CD14-positive monocyte (primary cell): ENCODE data around the gene S100A14. TPM values are rescaled to one million over a fixed set of nuclear protein-coding genes. Genes with fewer than 3 reads are reported as not detected.
A peak's percentile ranks its signal among the peaks of the same experiment; 100 is the strongest.
"Not testable (repeated sequence)": the region's sequence is repeated elsewhere in the genome, so short reads cannot be mapped to it uniquely, and the experiment has no call there.

ENCODE experiments used
- DNase-seq, 3 donors: peaks; one replicate each; pipeline ENCODE4 v3.0.0-alpha.2; 2011 to 2022
- H2AFZ ChIP-seq: 2 replicates; pipeline ENCODE4 v1.6.0; 2012; ENCODE audit warnings: mild to moderate bottlenecking, low read depth, low read length, inconsistent platforms; ENCODE audit not compliant: insufficient read depth, poor library complexity, severe bottlenecking
- H3K27ac ChIP-seq, 2 donors: 1 replicate in 1 of 2; 2 replicates in 1 of 2; pipeline ENCODE4 v1.5.1; 2012 to 2013; ENCODE audit warnings: low read length in 2 of 2, control low read depth in 1 of 2, inconsistent platforms in 1 of 2, low read depth in 1 of 2, mild to moderate bottlenecking in 1 of 2
- H3K27me3 ChIP-seq, 2 donors: one replicate each; pipeline versions ENCODE4 v1.6.0 to v1.6.1; 2011 to 2013; ENCODE audit warnings: low read length in 2 of 2; ENCODE audit not compliant: control insufficient read depth in 2 of 2, insufficient read depth in 2 of 2
- H3K36me3 ChIP-seq, 2 donors: replicated peaks in 1 of 2; 1 replicate in 1 of 2; 2 replicates in 1 of 2; pipeline versions ENCODE4 v1.5.1 to v1.6.1; 2012 to 2013; ENCODE audit warnings: low read length in 2 of 2, control low read depth in 1 of 2, inconsistent platforms in 1 of 2, mild to moderate bottlenecking in 1 of 2; ENCODE audit not compliant: insufficient read depth in 2 of 2, control insufficient read depth in 1 of 2
- H3K4me1 ChIP-seq, 2 donors: 1 replicate in 1 of 2; 2 replicates in 1 of 2; pipeline versions ENCODE4 v1.5.1 to v1.6.1; 2012 to 2013; ENCODE audit warnings: low read length in 2 of 2, control low read depth in 1 of 2, inconsistent platforms in 1 of 2, mild to moderate bottlenecking in 1 of 2, moderate library complexity in 1 of 2; ENCODE audit not compliant: insufficient read depth in 2 of 2, control insufficient read depth in 1 of 2
- H3K4me2 ChIP-seq: replicated peaks from 2 replicates; pipeline ENCODE3; 2012; ENCODE audit warnings: low read length, moderate library complexity, mild to moderate bottlenecking; ENCODE audit not compliant: poor library complexity, severe bottlenecking; ENCODE audit errors: extremely low read depth
- H3K4me3 ChIP-seq, 3 experiments: fragments of 200-600 bp in 1 of 3; sonication (generic) in 1 of 3; replicated peaks in 1 of 3; 1 replicate in 2 of 3; 2 replicates in 1 of 3; pipeline ENCODE4 v1.5.1; 2011 to 2013; ENCODE audit warnings: low read length in 3 of 3, mild to moderate bottlenecking in 3 of 3, control low read depth in 2 of 3, low read depth in 2 of 3, inconsistent platforms in 1 of 3, moderate library complexity in 1 of 3
- H3K79me2 ChIP-seq: 2 replicates; pipeline ENCODE4 v1.6.0; 2012; ENCODE audit warnings: mild to moderate bottlenecking, control low read depth, inconsistent platforms, low read length, moderate library complexity; ENCODE audit not compliant: insufficient read depth
- H3K9ac ChIP-seq: 2 replicates; pipeline ENCODE4 v1.6.0; 2017; ENCODE audit warnings: low read length, mild to moderate bottlenecking; ENCODE audit not compliant: insufficient read depth, poor library complexity, severe bottlenecking
- H3K9me3 ChIP-seq, 2 donors: replicated peaks in 1 of 2; 1 replicate in 1 of 2; 2 replicates in 1 of 2; pipeline versions ENCODE4 v1.5.1 to v1.6.1; 2012 to 2013; ENCODE audit warnings: low read length in 2 of 2, control low read depth in 1 of 2; ENCODE audit not compliant: control insufficient read depth in 1 of 2, insufficient read depth in 1 of 2
- H4K20me1 ChIP-seq: 2 replicates; pipeline ENCODE4 v1.6.0; 2012; ENCODE audit warnings: mild to moderate bottlenecking, low read length, control low read depth, moderate library complexity; ENCODE audit not compliant: insufficient read depth
- H3K27ac Mint-ChIP-seq, 7 donors: one replicate each; pipeline ENCODE4 v1.8.0; 2020; ENCODE audit warnings: mild to moderate bottlenecking in 7 of 7, mixed read lengths in 7 of 7, moderate library complexity in 6 of 7, inconsistent platforms in 2 of 7
- H3K27me3 Mint-ChIP-seq, 3 donors: one replicate each; pipeline ENCODE4 v1.8.0; 2021 to 2022; ENCODE audit warnings: low read depth in 3 of 3, mild to moderate bottlenecking in 3 of 3, mixed read lengths in 3 of 3, moderate library complexity in 3 of 3, inconsistent platforms in 1 of 3
- H3K36me3 Mint-ChIP-seq, 2 donors: one replicate each; pipeline ENCODE4 v1.8.0; 2020; ENCODE audit warnings: mixed read lengths in 2 of 2, inconsistent platforms in 1 of 2, mild to moderate bottlenecking in 1 of 2
- H3K4me1 Mint-ChIP-seq: one replicate; pipeline ENCODE4 v1.8.0; 2020; ENCODE audit warnings: mild to moderate bottlenecking, mixed read lengths
- H3K4me3 Mint-ChIP-seq, 2 donors: one replicate each; pipeline ENCODE4 v1.8.0; 2020; ENCODE audit warnings: mild to moderate bottlenecking in 2 of 2, mixed read lengths in 2 of 2, moderate library complexity in 1 of 2
- H3K9me3 Mint-ChIP-seq, 7 donors: one replicate each; pipeline ENCODE4 v1.8.0; 2020 to 2022; ENCODE audit warnings: mixed read lengths in 7 of 7, mild to moderate bottlenecking in 6 of 7, moderate library complexity in 6 of 7, inconsistent platforms in 2 of 7
- WGBS: methylation state at CpG from one replicate; pipeline ENCODE4 v1.1.5; 2013; ENCODE audit warnings: missing lambda C conversion rate; ENCODE audit not compliant: insufficient coverage; 5-methylcytosine and 5-hydroxymethylcytosine counted together
- intact Hi-C, 2 donors: fragments of 100-400 bp; cut with micrococcal nuclease; formaldehyde crosslinking; loops; one replicate each; pipeline versions ENCODE4 v1.15.0 to v1.15.1; 2023
- polyA plus RNA-seq, 3 donors: library from polyadenylated mRNA; depleted of rRNA in 1 of 3; unstranded in 2 of 3; stranded (reverse) in 1 of 3; fragments of 300-500 nt in 2 of 3; fragments of >200 nt in 1 of 3; fragmentation: Illumina TruSeq in 2 of 3; gene quantifications; 1 replicate in 2 of 3; 2 replicates in 1 of 3; pipeline ENCODE4 v1.2.3, GENCODE V29; 2012 to 2021
- TF ChIP-seq, protein P1 (sequence below): fragments of 200-600 bp; IDR thresholded peaks from one replicate; pipeline ENCODE4 v1.8.0; 2022; ENCODE audit warnings: antibody characterized with exemption, mild to moderate bottlenecking

The S100A14 gene
- polyA plus RNA-seq, 3 donors = 0.08 TPM; not detected in 2

DNA sequence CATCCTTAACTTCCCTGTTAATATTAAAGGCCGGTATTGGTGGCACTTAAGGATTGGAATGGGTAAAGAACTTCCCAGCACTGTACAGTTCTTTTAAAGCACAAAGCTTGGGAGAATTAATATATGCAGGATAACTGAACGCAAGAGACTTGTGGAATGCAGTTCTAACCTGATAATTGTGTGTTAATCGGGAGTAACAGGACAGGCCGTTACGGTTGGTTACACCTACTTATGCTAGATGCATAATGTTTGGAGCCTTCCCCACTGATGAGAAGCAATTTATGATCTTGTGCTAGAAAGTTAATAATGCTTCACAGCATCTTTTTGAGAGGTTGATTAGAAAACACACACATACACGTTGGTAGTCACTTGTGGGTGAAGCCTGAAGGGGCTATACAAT lies 24.7 kb upstream of the S100A14 start:
- peaks cover 87 to 100% of the 10 kb centered on the region in 2 donors for H3K36me3 Mint-ChIP-seq
- H3K27me3 Mint-ChIP-seq = peaks cover 0 to 2% (median 0%) of the 10 kb centered on the region in 3 donors
- 80% methylated on average over 1 of the region's 6 CpGs for WGBS
- intact Hi-C loops = no loop called here
- no peak overlapping the region for H3K27ac Mint-ChIP-seq
- Histone ChIP-seq H3K9ac (no peak overlapping the region), H2AFZ (no peak overlapping the region), H4K20me1 (peaks cover 91% of the 10 kb centered on the region), H3K27ac (no peak overlapping the region), H3K27me3 (no peaks in the 10 kb centered on the region), H3K9me3 (no peaks in the 10 kb centered on the region), H3K4me1 (peaks cover 6 to 14% of the 10 kb centered on the region in 2 donors), H3K79me2 (peaks cover 99% of the 10 kb centered on the region), H3K4me2 (no peak overlapping the region), H3K36me3 (peaks cover 97 to 100% of the 10 kb centered on the region in 2 donors), H3K4me3 (no peak overlapping the region)
- DNase-seq = no peak
- TF ChIP-seq, protein P1, sequence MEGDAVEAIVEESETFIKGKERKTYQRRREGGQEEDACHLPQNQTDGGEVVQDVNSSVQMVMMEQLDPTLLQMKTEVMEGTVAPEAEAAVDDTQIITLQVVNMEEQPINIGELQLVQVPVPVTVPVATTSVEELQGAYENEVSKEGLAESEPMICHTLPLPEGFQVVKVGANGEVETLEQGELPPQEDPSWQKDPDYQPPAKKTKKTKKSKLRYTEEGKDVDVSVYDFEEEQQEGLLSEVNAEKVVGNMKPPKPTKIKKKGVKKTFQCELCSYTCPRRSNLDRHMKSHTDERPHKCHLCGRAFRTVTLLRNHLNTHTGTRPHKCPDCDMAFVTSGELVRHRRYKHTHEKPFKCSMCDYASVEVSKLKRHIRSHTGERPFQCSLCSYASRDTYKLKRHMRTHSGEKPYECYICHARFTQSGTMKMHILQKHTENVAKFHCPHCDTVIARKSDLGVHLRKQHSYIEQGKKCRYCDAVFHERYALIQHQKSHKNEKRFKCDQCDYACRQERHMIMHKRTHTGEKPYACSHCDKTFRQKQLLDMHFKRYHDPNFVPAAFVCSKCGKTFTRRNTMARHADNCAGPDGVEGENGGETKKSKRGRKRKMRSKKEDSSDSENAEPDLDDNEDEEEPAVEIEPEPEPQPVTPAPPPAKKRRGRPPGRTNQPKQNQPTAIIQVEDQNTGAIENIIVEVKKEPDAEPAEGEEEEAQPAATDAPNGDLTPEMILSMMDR = no peak
- H3K4me3 Mint-ChIP-seq = no peak overlapping the region
- no peaks in the 10 kb centered on the region for H3K9me3 Mint-ChIP-seq
- H3K4me1 Mint-ChIP-seq = peaks cover 20% of the 10 kb centered on the region

DNA sequence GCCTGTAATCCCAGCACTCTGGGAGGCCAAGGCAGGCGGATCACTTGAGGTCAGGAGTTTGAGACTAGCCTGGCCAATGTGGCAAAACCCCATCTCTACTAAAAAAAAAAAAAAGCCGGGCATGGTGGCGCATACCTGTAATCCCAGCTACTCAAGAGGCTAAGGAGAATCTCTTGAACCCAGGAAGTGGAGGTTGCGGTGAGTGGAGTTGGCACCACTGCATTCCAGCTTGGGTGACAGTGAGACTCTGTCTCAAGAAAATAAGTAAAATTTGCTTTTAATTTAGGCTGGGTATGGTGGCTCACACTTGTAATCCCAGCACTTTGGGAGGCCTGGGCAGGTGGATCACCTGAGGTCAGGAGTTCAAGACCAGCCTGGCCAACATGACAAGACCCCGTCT lies 24.1 kb upstream of the S100A14 start:
- Mint-ChIP-seq H3K27ac (peak overlapping the region in 1 of 7 donors; percentile 66), H3K36me3 (peaks cover 82 to 97% of the 10 kb centered on the region in 2 donors), H3K4me1 (peaks cover 17% of the 10 kb centered on the region)
- Histone ChIP-seq H3K4me1 (peaks cover 2 to 14% of the 10 kb centered on the region in 2 donors), H3K36me3 (peaks cover 92 to 95% of the 10 kb centered on the region in 2 donors), H3K79me2 (peaks cover 99% of the 10 kb centered on the region), H4K20me1 (peaks cover 92% of the 10 kb centered on the region)
- H3K27me3 ChIP-seq, intact Hi-C loops, H3K9me3 Mint-ChIP-seq, H3K27ac ChIP-seq, H3K4me3 ChIP-seq, H3K27me3 Mint-ChIP-seq, H3K9me3 ChIP-seq, H2AFZ ChIP-seq, DNase-seq, H3K9ac ChIP-seq, H3K4me2 ChIP-seq, H3K4me3 Mint-ChIP-seq: not testable (repeated sequence)
- WGBS = 100% methylated on average over 2 of the region's 5 CpGs
